Calu3 (cell line): ENCODE data around the gene SPOCK2. TPM values are rescaled to one million over a fixed set of nuclear protein-coding genes. Genes with fewer than 3 reads are reported as not detected.
A peak's percentile ranks its signal among the peaks of the same experiment; 100 is the strongest.

Experiments used
- BruUV-seq: library from RNA; stranded (reverse); fragments of 400-500 nt; replicated peaks from 2 replicates; lab custom pipeline; 2021; lab: Mats Ljungman, UMichigan
- CTCF ChIA-PET: fragments of 300-600 bp; sonication (Branson Sonifier 250); formaldehyde crosslinking; loops from one replicate; lab custom pipeline; 2022; ENCODE audit warnings: antibody characterized with exemption; lab: Charles Lee
- DNase-seq: peaks from one replicate; pipeline ENCODE4 v3.0.0; 2022
- H3K27ac Mint-ChIP-seq: one replicate; pipeline ENCODE4 v1.8.0; 2022; ENCODE audit warnings: mixed read lengths; ENCODE audit not compliant: unreplicated experiment
- H3K27me3 Mint-ChIP-seq: one replicate; pipeline ENCODE4 v1.8.0; 2022; ENCODE audit warnings: mixed read lengths; ENCODE audit not compliant: unreplicated experiment
- H3K36me3 Mint-ChIP-seq: one replicate; pipeline ENCODE4 v1.8.0; 2022; ENCODE audit warnings: mild to moderate bottlenecking, moderate library complexity, mixed read lengths; ENCODE audit not compliant: insufficient read depth, unreplicated experiment
- H3K4me1 Mint-ChIP-seq: one replicate; pipeline ENCODE4 v1.8.0; 2022; ENCODE audit warnings: mild to moderate bottlenecking, low read depth, mixed read lengths; ENCODE audit not compliant: unreplicated experiment
- H3K4me3 Mint-ChIP-seq: one replicate; pipeline ENCODE4 v1.8.0; 2022; ENCODE audit warnings: mild to moderate bottlenecking, low read depth, moderate library complexity, mixed read lengths; ENCODE audit not compliant: unreplicated experiment
- H3K9me3 Mint-ChIP-seq: one replicate; pipeline ENCODE4 v1.8.0; 2022; ENCODE audit warnings: low read depth, mixed read lengths; ENCODE audit not compliant: unreplicated experiment
- CTCF ChIP-seq: fragments of 200-600 bp; IDR thresholded peaks from one replicate; pipeline ENCODE4 v1.8.0; 2022; ENCODE audit warnings: antibody characterized with exemption; ENCODE audit not compliant: unreplicated experiment
- intact Hi-C: fragments of 100-400 bp; cut with micrococcal nuclease; formaldehyde crosslinking; loops from one replicate; pipeline ENCODE4 v1.10.0; 2022; ENCODE audit not compliant: unreplicated experiment
- total RNA-seq: library from RNA; stranded (reverse); gene quantifications from 2 replicates; pipeline ENCODE4 v1.2.3, GENCODE V29; 2022

The SPOCK2 gene
- total RNA-seq, 1 experiment from 2014 or later: 162 TPM

DNA sequence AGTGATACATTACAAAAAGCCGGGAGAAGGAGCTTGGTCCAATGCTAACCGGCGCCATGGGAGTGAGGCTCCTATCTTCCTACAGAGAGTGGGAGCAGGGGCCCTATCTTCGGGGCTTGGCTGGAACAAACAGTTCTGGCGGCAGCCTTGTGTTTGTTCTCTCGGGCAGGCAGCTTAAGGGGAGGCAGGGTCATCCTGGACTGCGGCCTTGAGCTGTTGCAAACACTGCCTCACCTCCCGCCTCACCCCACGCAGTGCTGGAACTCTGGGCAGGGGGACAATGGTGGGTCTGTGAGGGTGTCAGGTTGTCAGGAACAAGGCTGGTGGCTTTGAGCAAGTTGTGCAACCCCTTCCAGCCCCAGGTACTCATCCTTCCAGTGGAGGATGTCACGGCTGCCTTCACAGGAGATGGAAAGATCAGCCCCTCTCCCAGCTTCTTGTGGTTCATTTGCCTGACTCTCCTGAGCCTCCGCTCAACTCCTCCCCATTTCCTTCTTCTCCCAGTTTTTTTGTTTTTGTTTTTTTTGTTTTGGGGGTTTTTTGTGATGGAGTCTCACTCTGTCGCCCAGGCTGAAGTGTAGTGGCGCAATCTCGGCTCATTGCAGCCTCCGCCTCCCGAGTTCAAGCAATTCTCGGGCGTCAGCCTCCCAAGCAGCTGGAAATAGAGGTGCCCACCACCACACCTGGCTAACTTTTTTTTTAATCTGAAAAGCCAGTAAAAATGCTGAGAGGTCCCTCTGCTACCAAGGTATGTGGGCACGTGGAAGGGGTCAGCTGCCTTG, 57.4 kb downstream of the SPOCK2 start:
- DNase-seq: no peak
- Mint-ChIP-seq H3K27ac (no peak overlapping the region), H3K27me3 (no peaks in the 10 kb centered on the region), H3K9me3 (no peaks in the 10 kb centered on the region), H3K4me3 (no peak overlapping the region), H3K4me1 (peaks cover 44% of the 10 kb centered on the region), H3K36me3 (peaks cover 4% of the 10 kb centered on the region)
- intact Hi-C loops: no loop called here
- TF ChIP-seq CTCF: no peak
- no TSS peak for BruUV-seq
- CTCF ChIA-PET: no interaction called here

- Mint-ChIP-seq H3K4me1 (peaks cover 42% of the 10 kb centered on the region), H3K4me3 (no peak overlapping the region), H3K27me3 (no peaks in the 10 kb centered on the region), H3K36me3 (peaks cover 4% of the 10 kb centered on the region), H3K27ac (no peak overlapping the region), H3K9me3 (no peaks in the 10 kb centered on the region)
- CTCF ChIA-PET: no interaction called here
- intact Hi-C loops: loop anchor here (5.0 kb wide), 1 partner anchor 62 kb away; no protein-coding TSS in a partner anchor
- TF ChIP-seq CTCF: no peak
- no TSS peak for BruUV-seq
- DNase-seq: no peak
Observed at GRCh38 chr10:72029414-72029813, 58.9 kb downstream of the SPOCK2 start.

- Mint-ChIP-seq H3K27ac (peak overlapping the region; percentile 41), H3K4me3 (peak overlapping the region; percentile 8), H3K9me3 (no peaks in the 10 kb centered on the region), H3K36me3 (peaks cover 4% of the 10 kb centered on the region), H3K27me3 (no peaks in the 10 kb centered on the region), H3K4me1 (peaks cover 31% of the 10 kb centered on the region)
- no TSS peak for BruUV-seq
- CTCF ChIA-PET: no interaction called here
- DNase-seq: peak; percentile 58
- TF ChIP-seq CTCF: no peak
- intact Hi-C loops: loop anchor here (5.0 kb wide), 1 partner anchor 60 kb away; no protein-coding TSS in a partner anchor
Observed at GRCh38 chr10:72027498-72027897, 60.9 kb downstream of the SPOCK2 start.

GRCh38 chr10:72026278-72027111, 61.9 kb downstream of the SPOCK2 start:
- peaks cover 31% of the 10 kb centered on the region for H3K4me1 Mint-ChIP-seq
- TF ChIP-seq CTCF: no peak
- peak; percentile 41 for DNase-seq
- no peaks in the 10 kb centered on the region for H3K27me3 Mint-ChIP-seq
- CTCF ChIA-PET: no interaction called here
- no peak overlapping the region for H3K4me3 Mint-ChIP-seq
- BruUV-seq: no TSS peak
- H3K27ac Mint-ChIP-seq: no peak overlapping the region
- H3K9me3 Mint-ChIP-seq: no peaks in the 10 kb centered on the region
- intact Hi-C loops: loop anchor here (5.0 kb wide), 1 partner anchor 59 kb away; no protein-coding TSS in a partner anchor
- H3K36me3 Mint-ChIP-seq: peaks cover 4% of the 10 kb centered on the region
